Smooth muscle cell (in vitro differentiated cells): Measurements from ENCODE around the gene C11orf86. TPM values are rescaled to one million over a fixed set of nuclear protein-coding genes. Genes with fewer than 3 reads are reported as not detected.

Experiments
- DNase-seq: peaks from one replicate; lab custom pipeline; 2025; ENCODE audit not compliant: unreplicated experiment; lab: John Stamatoyannopoulos, UW
- H2AFZ ChIP-seq: fragments of 200-600 bp; sonication (generic); 2 replicates; pipeline ENCODE4 v1.6.0; 2016; ENCODE audit warnings: antibody characterized with exemption, low read depth, mild to moderate bottlenecking
- H3F3A ChIP-seq: fragments of 200-600 bp; sonication (generic); 2 replicates; pipeline ENCODE4 v1.6.0; 2017; ENCODE audit warnings: antibody characterized with exemption, low read depth
- H3K27ac ChIP-seq: fragments of 200-600 bp; sonication (generic); 2 replicates; pipeline ENCODE4 v1.5.1; 2016; ENCODE audit warnings: low read depth, mild to moderate bottlenecking
- H3K27me3 ChIP-seq: fragments of 200-600 bp; sonication (generic); 2 replicates; pipeline ENCODE4 v1.6.1; 2016; ENCODE audit warnings: low read depth, mild to moderate bottlenecking
- H3K36me3 ChIP-seq: fragments of 200-600 bp; sonication (generic); 2 replicates; pipeline ENCODE4 v1.5.1; 2016; ENCODE audit warnings: low read depth
- H3K4me1 ChIP-seq: fragments of 200-600 bp; sonication (generic); 2 replicates; pipeline ENCODE4 v1.5.1; 2016; ENCODE audit warnings: low read depth
- H3K4me2 ChIP-seq: fragments of 200-600 bp; sonication (generic); 2 replicates; pipeline ENCODE4 v1.6.0; 2016; ENCODE audit warnings: mild to moderate bottlenecking
- H3K4me3 ChIP-seq: fragments of 200-600 bp; sonication (generic); 2 replicates; pipeline ENCODE4 v1.5.1; 2016; ENCODE audit warnings: mild to moderate bottlenecking
- H3K79me2 ChIP-seq: fragments of 200-600 bp; sonication (generic); 2 replicates; pipeline ENCODE4 v1.6.0; 2016; ENCODE audit warnings: low read depth, mild to moderate bottlenecking
- H3K9ac ChIP-seq: fragments of 200-600 bp; sonication (generic); 2 replicates; pipeline ENCODE4 v1.6.0; 2016; ENCODE audit warnings: low read depth
- H3K9me3 ChIP-seq: fragments of 200-600 bp; sonication (generic); replicated peaks from 2 replicates; pipeline ENCODE4 v1.5.1; 2016; ENCODE audit warnings: low read depth
- H4K20me1 ChIP-seq: fragments of 200-600 bp; sonication (generic); 2 replicates; pipeline ENCODE4 v1.6.0; 2016; ENCODE audit warnings: low read depth
- CTCF ChIP-seq: fragments of 200-600 bp; sonication (generic); IDR thresholded peaks from 2 replicates; pipeline ENCODE4 v1.5.1; 2017; ENCODE audit warnings: borderline replicate concordance, mild to moderate bottlenecking, antibody characterized with exemption; ENCODE audit not compliant: insufficient read depth, poor library complexity, severe bottlenecking
- WGBS: methylation state at CpG from one replicate; pipeline ENCODE4 v1.1.7; 2016; ENCODE audit warnings: low lambda C conversion rate; 5-methylcytosine and 5-hydroxymethylcytosine counted together
- polyA plus RNA-seq: library from polyadenylated mRNA; unstranded; fragments of >200 nt; fragmentation: Nextera tagmentation; extraction: Ambion mirVana; gene quantifications from 2 replicates; pipeline ENCODE4 v1.2.1, GENCODE V29; 2016
- total RNA-seq: library from RNA; depleted of rRNA; stranded (reverse); fragments of >200 nt; gene quantifications from 2 replicates; pipeline ENCODE4 v1.2.3, GENCODE V29; 2014

The C11orf86 gene
- total and polyA plus RNA-seq, 2 experiments from 2014 or later, result not detected

GRCh38 chr11:66971488-66971887 is 3.6 kb upstream of the C11orf86 start:
- no peak overlapping the region for H3K4me3 ChIP-seq
- no peak for DNase-seq
- H3K79me2 ChIP-seq, result no peaks in the 10 kb centered on the region
- no peak for TF ChIP-seq CTCF
- peak overlapping the region; percentile 44 for H3K4me2 ChIP-seq
- peak overlapping the region; percentile 81 for H3K9ac ChIP-seq
- H3F3A ChIP-seq, result peaks cover 11% of the 10 kb centered on the region
- H3K36me3 ChIP-seq, result no peaks in the 10 kb centered on the region
- no peaks in the 10 kb centered on the region for H3K9me3 ChIP-seq
- no peaks in the 10 kb centered on the region for H3K27me3 ChIP-seq
- H3K27ac ChIP-seq, result peak overlapping the region; percentile 98
- 73% methylated on average over 2 of the region's 2 CpGs for WGBS
- no peaks in the 10 kb centered on the region for H3K4me1 ChIP-seq
- H2AFZ ChIP-seq, result no peak overlapping the region
- H4K20me1 ChIP-seq, result no peaks in the 10 kb centered on the region

- peaks cover 11% of the 10 kb centered on the region for H3F3A ChIP-seq
- no peak overlapping the region for H3K27ac ChIP-seq
- H4K20me1 ChIP-seq, result no peaks in the 10 kb centered on the region
- no peak overlapping the region for H3K4me2 ChIP-seq
- no peaks in the 10 kb centered on the region for H3K9me3 ChIP-seq
- no peak for DNase-seq
- no peak overlapping the region for H2AFZ ChIP-seq
- H3K36me3 ChIP-seq, result no peaks in the 10 kb centered on the region
- no peaks in the 10 kb centered on the region for H3K27me3 ChIP-seq
- H3K9ac ChIP-seq, result no peak overlapping the region
- TF ChIP-seq CTCF, result no peak
- no peaks in the 10 kb centered on the region for H3K4me1 ChIP-seq
- H3K79me2 ChIP-seq, result no peaks in the 10 kb centered on the region
- WGBS, result 79% methylated on average over 8 of the region's 8 CpGs
- H3K4me3 ChIP-seq, result no peak overlapping the region
Observed at GRCh38 chr11:66973956-66974580, 1.0 kb upstream of the C11orf86 start.

GRCh38 chr11:66975405-66976027 is 412 bp downstream of the C11orf86 start:
- WGBS, result 83% methylated on average over 11 of the region's 11 CpGs
- no peak overlapping the region for H2AFZ ChIP-seq
- H3K9ac ChIP-seq, result no peak overlapping the region
- H3K4me3 ChIP-seq, result no peak overlapping the region
- H3K79me2 ChIP-seq, result no peaks in the 10 kb centered on the region
- H3F3A ChIP-seq, result peaks cover 2% of the 10 kb centered on the region
- no peaks in the 10 kb centered on the region for H3K9me3 ChIP-seq
- H4K20me1 ChIP-seq, result no peaks in the 10 kb centered on the region
- H3K36me3 ChIP-seq, result no peaks in the 10 kb centered on the region
- DNase-seq, result no peak
- H3K4me2 ChIP-seq, result no peak overlapping the region
- no peak overlapping the region for H3K27ac ChIP-seq
- H3K4me1 ChIP-seq, result no peaks in the 10 kb centered on the region
- no peaks in the 10 kb centered on the region for H3K27me3 ChIP-seq
- TF ChIP-seq CTCF, result no peak
